Measurements from ENCODE around the gene MYO1F.

MYO1F gene

DNA sequence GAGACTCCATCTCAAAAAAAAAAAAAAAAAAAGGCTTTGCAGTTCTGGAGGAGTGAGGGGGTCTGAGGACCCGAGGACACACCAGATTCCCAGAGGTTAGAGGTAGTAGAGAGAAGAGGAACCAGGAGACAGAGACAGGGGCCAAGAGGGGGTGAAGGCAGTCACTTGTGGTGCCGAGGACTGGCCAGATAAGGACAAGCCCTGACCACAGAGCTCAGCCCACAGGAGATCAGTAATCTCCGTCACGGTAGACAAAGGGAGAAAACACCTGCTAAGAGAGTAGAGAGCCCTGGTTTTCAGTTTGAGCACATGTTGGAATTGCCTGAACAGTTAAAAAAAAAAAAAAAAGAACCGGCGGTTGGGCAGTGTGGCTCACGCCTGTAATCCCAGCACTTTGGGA lies 73.1 kb downstream of the MYO1F start:
- Mint-ChIP-seq H3K36me3 (ENCODE audit: low read depth) (peaks cover 5% of the 10 kb centered on the region), H3K27me3 (ENCODE audit: low read depth, poor library complexity) (no peaks in the 10 kb centered on the region), H3K4me1 (peaks cover 43% of the 10 kb centered on the region), H3K27ac (no peak overlapping the region), H3K9me3 (no peaks in the 10 kb centered on the region), H3K4me3 (peak overlapping the region; percentile 61)
- no peak for DNase-seq
- TF ChIP-seq, protein P1, sequence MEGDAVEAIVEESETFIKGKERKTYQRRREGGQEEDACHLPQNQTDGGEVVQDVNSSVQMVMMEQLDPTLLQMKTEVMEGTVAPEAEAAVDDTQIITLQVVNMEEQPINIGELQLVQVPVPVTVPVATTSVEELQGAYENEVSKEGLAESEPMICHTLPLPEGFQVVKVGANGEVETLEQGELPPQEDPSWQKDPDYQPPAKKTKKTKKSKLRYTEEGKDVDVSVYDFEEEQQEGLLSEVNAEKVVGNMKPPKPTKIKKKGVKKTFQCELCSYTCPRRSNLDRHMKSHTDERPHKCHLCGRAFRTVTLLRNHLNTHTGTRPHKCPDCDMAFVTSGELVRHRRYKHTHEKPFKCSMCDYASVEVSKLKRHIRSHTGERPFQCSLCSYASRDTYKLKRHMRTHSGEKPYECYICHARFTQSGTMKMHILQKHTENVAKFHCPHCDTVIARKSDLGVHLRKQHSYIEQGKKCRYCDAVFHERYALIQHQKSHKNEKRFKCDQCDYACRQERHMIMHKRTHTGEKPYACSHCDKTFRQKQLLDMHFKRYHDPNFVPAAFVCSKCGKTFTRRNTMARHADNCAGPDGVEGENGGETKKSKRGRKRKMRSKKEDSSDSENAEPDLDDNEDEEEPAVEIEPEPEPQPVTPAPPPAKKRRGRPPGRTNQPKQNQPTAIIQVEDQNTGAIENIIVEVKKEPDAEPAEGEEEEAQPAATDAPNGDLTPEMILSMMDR (IDR thresholded peaks at IDR 0.05), result no peak

DNA sequence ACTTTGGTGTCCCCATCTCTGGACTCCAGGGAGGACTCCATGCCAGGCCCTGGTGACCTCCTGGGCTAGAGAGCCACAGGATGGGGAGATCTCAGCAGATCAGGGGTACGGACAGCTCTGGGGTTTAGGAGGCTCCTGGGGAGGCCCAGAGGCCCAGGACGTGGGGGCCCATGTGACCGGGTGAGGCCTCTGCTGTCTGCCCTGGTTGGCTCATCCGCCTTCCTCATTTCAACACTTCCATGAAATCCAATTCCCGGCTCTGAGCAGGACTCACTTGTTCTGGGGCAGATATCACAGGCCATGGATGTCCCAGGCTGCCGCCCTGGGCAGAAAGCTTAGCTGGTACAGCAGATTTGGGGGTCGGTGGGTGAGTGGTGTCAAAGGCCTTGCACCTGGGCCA lies 73.7 kb downstream of the MYO1F start:
- no peaks in the 10 kb centered on the region for H3K9me3 Mint-ChIP-seq
- no peak overlapping the region for H3K27ac Mint-ChIP-seq
- peaks cover 47% of the 10 kb centered on the region for H3K4me1 Mint-ChIP-seq
- H3K27me3 Mint-ChIP-seq (ENCODE audit: low read depth, poor library complexity), result no peaks in the 10 kb centered on the region
- TF ChIP-seq, protein P1 (IDR thresholded peaks at IDR 0.05), result no peak
- DNase-seq, result no peak
- no peak overlapping the region for H3K4me3 Mint-ChIP-seq
- peaks cover 5% of the 10 kb centered on the region for H3K36me3 Mint-ChIP-seq (ENCODE audit: low read depth)

DNA sequence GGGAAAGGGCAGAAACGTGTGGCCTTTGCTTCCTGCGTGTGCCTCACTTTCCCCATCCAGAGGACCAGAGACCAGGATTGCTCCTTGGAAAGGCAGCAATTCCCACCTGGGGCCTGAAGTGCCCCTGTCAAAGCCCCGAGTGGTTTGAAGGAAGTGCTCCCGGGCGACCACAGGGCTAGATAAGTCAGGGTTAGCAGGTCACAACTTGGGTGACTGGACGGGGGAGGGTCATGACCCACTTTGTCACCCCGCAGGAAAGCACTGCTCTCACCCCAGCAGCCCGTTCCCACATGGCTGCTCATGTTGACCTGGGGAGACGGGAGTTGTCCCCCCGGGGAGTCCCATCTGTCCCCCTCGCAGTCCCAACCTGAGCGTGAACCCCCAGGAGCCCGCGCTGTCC lies 75.3 kb downstream of the MYO1F start:
- H3K36me3 Mint-ChIP-seq (ENCODE audit: low read depth), result no peaks in the 10 kb centered on the region
- H3K9me3 Mint-ChIP-seq, result no peaks in the 10 kb centered on the region
- H3K4me3 Mint-ChIP-seq, result no peak overlapping the region
- H3K4me1 Mint-ChIP-seq, result peaks cover 47% of the 10 kb centered on the region
- DNase-seq, result no peak
- no peak overlapping the region for H3K27ac Mint-ChIP-seq
- no peaks in the 10 kb centered on the region for H3K27me3 Mint-ChIP-seq (ENCODE audit: low read depth, poor library complexity)
- TF ChIP-seq, protein P1 (IDR thresholded peaks at IDR 0.05), result no peak

DNA sequence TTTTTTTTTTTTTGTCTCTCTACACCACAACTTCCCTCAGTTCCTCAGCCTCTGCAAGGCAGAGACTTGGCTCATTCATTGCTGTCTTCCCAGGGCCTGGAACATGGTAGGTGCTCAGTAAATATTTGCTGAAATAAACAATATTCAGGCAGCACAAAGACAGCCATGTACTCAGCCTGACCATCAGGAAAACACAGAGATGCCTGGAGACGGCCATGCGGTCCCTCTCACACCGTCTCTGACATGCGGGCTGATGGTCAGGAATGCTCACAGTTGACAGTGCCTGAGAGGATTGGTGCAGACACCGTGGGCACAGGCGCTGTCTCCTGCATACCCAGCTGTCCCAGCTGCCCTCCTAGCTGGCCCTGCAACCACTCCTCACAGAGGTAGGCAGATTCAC lies 75.7 kb downstream of the MYO1F start:
- Mint-ChIP-seq H3K9me3 (no peaks in the 10 kb centered on the region), H3K4me3 (peak overlapping the region; percentile 44), H3K36me3 (ENCODE audit: low read depth) (no peaks in the 10 kb centered on the region), H3K27ac (no peak overlapping the region), H3K27me3 (ENCODE audit: low read depth, poor library complexity) (no peaks in the 10 kb centered on the region), H3K4me1 (peaks cover 46% of the 10 kb centered on the region)
- TF ChIP-seq, protein P1 (IDR thresholded peaks at IDR 0.05), result no peak
- no peak for DNase-seq

DNA sequence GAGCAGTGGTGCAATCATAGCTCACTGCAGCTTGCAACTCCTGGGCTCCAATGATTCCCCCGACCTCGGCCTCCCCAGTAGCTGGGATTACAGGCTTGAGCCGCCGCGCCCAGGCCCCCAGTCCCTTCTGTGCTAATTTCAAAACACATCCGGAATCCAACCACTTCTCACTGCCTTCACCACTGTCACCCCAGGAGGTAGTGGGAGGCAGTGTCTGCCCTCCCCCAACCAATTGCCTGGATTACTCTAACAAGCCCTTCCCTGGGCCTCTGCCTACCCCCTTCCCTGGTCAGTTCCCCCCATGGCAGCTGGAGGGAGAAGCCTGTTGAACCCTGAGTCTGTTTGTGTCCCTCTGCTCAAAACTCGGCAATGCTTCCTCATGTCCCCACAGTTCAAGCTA lies 77.1 kb downstream of the MYO1F start:
- Mint-ChIP-seq H3K36me3 (ENCODE audit: low read depth) (no peaks in the 10 kb centered on the region), H3K4me3 (peak overlapping the region; percentile 54), H3K4me1 (peaks cover 39% of the 10 kb centered on the region), H3K27me3 (ENCODE audit: low read depth, poor library complexity) (no peaks in the 10 kb centered on the region), H3K27ac (peak overlapping the region; percentile 87), H3K9me3 (no peaks in the 10 kb centered on the region)
- TF ChIP-seq, protein P1 (IDR thresholded peaks at IDR 0.05), result no peak
- DNase-seq, result no peak

DNA sequence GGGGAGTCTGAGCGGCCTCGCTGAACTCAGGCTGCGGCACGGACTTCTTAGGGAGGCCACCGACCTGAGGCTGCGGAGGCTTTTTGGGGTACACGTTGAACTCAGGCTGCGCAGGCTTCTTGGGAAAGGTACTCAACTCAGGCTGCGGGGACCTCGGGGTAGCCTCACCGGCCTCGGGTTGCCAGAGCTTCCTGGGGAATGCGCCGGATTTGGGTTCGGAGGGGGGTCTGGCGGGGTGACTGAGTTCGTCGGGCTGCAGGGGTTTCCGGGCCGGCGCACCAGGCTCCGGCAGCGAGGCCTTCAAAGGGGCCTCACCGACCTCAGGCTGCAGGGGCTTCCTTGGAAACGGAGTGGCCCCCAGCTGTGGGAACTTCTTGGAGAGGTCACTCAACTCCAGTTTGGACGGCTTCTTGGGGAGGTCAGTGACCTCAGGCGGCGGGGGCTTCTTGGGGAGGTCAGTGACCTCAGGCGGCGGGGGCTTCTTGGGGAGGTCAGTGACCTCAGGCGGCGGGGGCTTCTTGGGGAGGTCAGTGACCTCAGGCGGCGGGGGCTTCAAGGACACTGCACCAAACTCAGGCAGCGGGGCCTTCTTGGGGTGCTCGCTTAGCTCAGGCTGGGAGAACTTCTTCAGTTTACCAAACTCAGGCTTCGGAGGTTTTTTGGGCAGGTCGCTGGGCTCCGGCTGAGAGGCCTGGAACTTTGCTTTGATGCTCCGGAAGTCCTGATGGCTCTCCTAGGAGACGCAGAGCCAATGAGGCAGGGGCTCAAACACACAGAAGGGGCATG lies 78.0 kb downstream of the MYO1F start:
- no peaks in the 10 kb centered on the region for H3K27me3 Mint-ChIP-seq (ENCODE audit: low read depth, poor library complexity)

More for the DNA sequence above, 78.0 kb downstream of the MYO1F start:
- no peak overlapping the region for H3K4me3 Mint-ChIP-seq
- peaks cover 36% of the 10 kb centered on the region for H3K4me1 Mint-ChIP-seq
- H3K36me3 Mint-ChIP-seq (ENCODE audit: low read depth), result no peaks in the 10 kb centered on the region
- H3K27ac Mint-ChIP-seq, result no peak overlapping the region
- no peak for DNase-seq
- TF ChIP-seq, protein P1 (IDR thresholded peaks at IDR 0.05), result no peak
- H3K9me3 Mint-ChIP-seq, result no peaks in the 10 kb centered on the region
